CD4-positive, alpha-beta T cell (primary cell): ENCODE data around the gene NRROS. TPM values are rescaled to one million over a fixed set of nuclear protein-coding genes. Genes with fewer than 3 reads are reported as not detected.
"Not testable (repeated sequence)": the region's sequence is repeated elsewhere in the genome, so short reads cannot be mapped to it uniquely, and the experiment has no call there.

Source experiments
- ATAC-seq: fragments of 200-7000 bp; cut with Tn5 transposase; one replicate; pipeline ENCODE4 v1.10.0; 2022; ENCODE audit warnings: mild to moderate bottlenecking; ENCODE audit not compliant: poor library complexity
- CTCF ChIA-PET: fragments of 350-600 bp; sonication (Branson Sonifier 250); formaldehyde crosslinking; loops from one replicate; lab custom pipeline; 2021; ENCODE audit warnings: antibody characterized with exemption, inconsistent platforms; lab: Charles Lee
- POLR2A ChIA-PET: fragments of 350-600 bp; sonication (Branson Sonifier 250); formaldehyde crosslinking; loops from one replicate; lab custom pipeline; 2021; ENCODE audit warnings: antibody characterized with exemption, inconsistent platforms; lab: Charles Lee
- DNase-seq, 14 experiments: peaks; one replicate each; pipeline ENCODE4 v3.0.0-alpha.2; 2013 to 2020; ENCODE audit warnings: mixed read lengths in 2 of 14
- H3K27ac ChIP-seq, 2 donors: one replicate each; pipeline versions ENCODE4 v1.5.1 to v1.7.0; 2013; ENCODE audit warnings: low read length in 2 of 2, low read depth in 1 of 2, mild to moderate bottlenecking in 1 of 2
- H3K27me3 ChIP-seq, 2 experiments: 1 replicate in 1 of 2; 2 replicates in 1 of 2; pipeline versions ENCODE4 v1.6.1 to v1.7.0; 2013; ENCODE audit warnings: low read length in 2 of 2, control low read depth in 1 of 2, mild to moderate bottlenecking in 1 of 2, moderate library complexity in 1 of 2; ENCODE audit not compliant: insufficient read depth in 2 of 2, control insufficient read depth in 1 of 2
- H3K36me3 ChIP-seq: one replicate; pipeline ENCODE4 v1.6.1; 2013; ENCODE audit warnings: low read length, control low read depth; ENCODE audit not compliant: insufficient read depth
- H3K4me1 ChIP-seq: one replicate; pipeline ENCODE4 v1.6.1; 2013; ENCODE audit warnings: low read length, control low read depth; ENCODE audit not compliant: insufficient read depth
- H3K4me3 ChIP-seq: one replicate; pipeline ENCODE4 v1.5.1; 2013; ENCODE audit warnings: mild to moderate bottlenecking, low read length, moderate library complexity
- H3K9me3 ChIP-seq, 2 experiments: 1 replicate in 1 of 2; 2 replicates in 1 of 2; pipeline versions ENCODE4 v1.6.1 to v1.7.0; 2013; ENCODE audit warnings: low read length in 2 of 2, mild to moderate bottlenecking in 2 of 2, control low read depth in 1 of 2, moderate library complexity in 1 of 2; ENCODE audit not compliant: control insufficient read depth in 1 of 2, insufficient read depth in 1 of 2
- H3K27ac Mint-ChIP-seq: one replicate; pipeline ENCODE4 v1.8.0; 2020; ENCODE audit warnings: mixed read lengths
- H3K27me3 Mint-ChIP-seq: one replicate; pipeline ENCODE4 v1.8.0; 2021; ENCODE audit warnings: mixed read lengths
- H3K36me3 Mint-ChIP-seq: one replicate; pipeline ENCODE4 v1.8.0; 2021; ENCODE audit warnings: low read depth, mixed read lengths
- H3K4me1 Mint-ChIP-seq: one replicate; pipeline ENCODE4 v1.8.0; 2021; ENCODE audit warnings: low read depth, mixed read lengths
- H3K4me3 Mint-ChIP-seq: one replicate; pipeline ENCODE4 v1.8.0; 2020; ENCODE audit warnings: mild to moderate bottlenecking, mixed read lengths
- H3K9me3 Mint-ChIP-seq: one replicate; pipeline ENCODE4 v1.8.0; 2020; ENCODE audit warnings: mixed read lengths
- CTCF ChIP-seq: fragments of 200-600 bp; IDR thresholded peaks from one replicate; pipeline ENCODE4 v1.8.0; 2022; ENCODE audit warnings: antibody characterized with exemption, mild to moderate bottlenecking
- intact Hi-C, 2 experiments: fragments of 100-400 bp; cut with DNase I in 1 of 2; cut with micrococcal nuclease in 1 of 2; formaldehyde crosslinking; loops; one replicate each; pipeline versions ENCODE4 v1.15.1 to v1.9.0; 2023 to 2025; cut with DNase I, micrococcal nuclease
- total RNA-seq, 174 experiments: library from RNA in 2 of 174; stranded (reverse) in 2 of 174; gene quantifications; one replicate each; pipeline ENCODE4 v1.2.3 and lab custom pipeline; 2021 to 2026

Gene NRROS
- total RNA-seq, 2 experiments from 2014 or later: 7.4 to 8.4 TPM

- Mint-ChIP-seq H3K4me1 (peaks cover 46% of the 10 kb centered on the region), H3K4me3 (peak overlapping the region; percentile 69), H3K27me3 (no peaks in the 10 kb centered on the region), H3K27ac (peak overlapping the region; percentile 74), H3K36me3 (no peaks in the 10 kb centered on the region), H3K9me3 (no peaks in the 10 kb centered on the region)
- ChIA-PET POLR2A (interaction anchor here (0.7 to 6.8 kb wide), 15 partner anchors 11 to 333 kb away, joined by 3 to 80 read pairs (median 5); partner anchors contain the start of genes CEP19, FBXO45, NCBP2 and NRROS), CTCF (interaction anchor here (0.6 to 3.0 kb wide), 34 partner anchors 8 to 333 kb away, joined by 3 to 67 read pairs (median 4); partner anchors contain the start of genes NCBP2, NRROS and PAK2)
- Histone ChIP-seq H3K4me1 (peaks cover 42% of the 10 kb centered on the region), H3K27me3 (no peaks in the 10 kb centered on the region), H3K4me3 (peak overlapping the region; percentile 3), H3K27ac (peak overlapping the region in 1 of 2 donors; percentile 50), H3K36me3 (no peaks in the 10 kb centered on the region), H3K9me3 (no peaks in the 10 kb centered on the region)
- intact Hi-C loops: loop anchor here (1.0 to 10.0 kb wide), 6 partner anchors 23 to 361 kb away; partner anchors contain the start of gene NCBP2 (in 1 of the 2)
- TF ChIP-seq CTCF: peak; percentile 99
- DNase-seq (peak; percentile 89 to 98 (median 94)), ATAC-seq (peak; percentile 74)
Measured at GRCh38 chr3:196609343-196609775, 30.1 kb upstream of the NRROS start.

- intact Hi-C loops: loop anchor here (1.0 to 10.0 kb wide), 6 partner anchors 22 to 361 kb away; partner anchors contain the start of gene NCBP2 (in 1 of the 2)
- Mint-ChIP-seq H3K4me3 (peak overlapping the region; percentile 69), H3K27me3 (no peaks in the 10 kb centered on the region), H3K9me3 (no peaks in the 10 kb centered on the region), H3K27ac (peak overlapping the region; percentile 74), H3K36me3 (no peaks in the 10 kb centered on the region), H3K4me1 (peaks cover 40% of the 10 kb centered on the region)
- no peaks in the 10 kb centered on the region for H3K9me3 ChIP-seq
- H3K36me3 ChIP-seq: no peaks in the 10 kb centered on the region
- peaks cover 37% of the 10 kb centered on the region for H3K4me1 ChIP-seq
- POLR2A ChIA-PET: interaction anchor here (0.6 to 6.8 kb wide), 17 partner anchors 11 to 332 kb away, joined by 3 to 80 read pairs (median 5); partner anchors contain the start of genes CEP19, FBXO45, NCBP2 and NRROS
- TF ChIP-seq CTCF: no peak
- CTCF ChIA-PET: interaction anchor here (0.6 to 3.0 kb wide), 34 partner anchors 8 to 332 kb away, joined by 3 to 67 read pairs (median 4); partner anchors contain the start of genes NCBP2, NRROS and PAK2
- H3K27me3 ChIP-seq: no peaks in the 10 kb centered on the region
- H3K4me3 ChIP-seq: peak overlapping the region; percentile 3
- peak; percentile 16 for ATAC-seq
- H3K27ac ChIP-seq: peak overlapping the region in 1 of 2 donors; percentile 50
- DNase-seq: peak in 3 of 14 experiments; percentile 22 to 53 (median 36)
Measured at GRCh38 chr3:196609805-196610515, 29.5 kb upstream of the NRROS start.

GRCh38 chr3:196611761-196612483 lies 27.6 kb upstream of the NRROS start:
- intact Hi-C loops: no loop called here
- no peak overlapping the region for H3K4me3 ChIP-seq
- CTCF ChIA-PET: interaction anchor here (1.3 to 2.1 kb wide), 4 partner anchors 17 to 73 kb away, joined by 3 to 10 read pairs (median 4); no protein-coding TSS in a partner anchor

GRCh38 chr3:196615234-196615633 lies 24.3 kb upstream of the NRROS start:
- ChIA-PET CTCF (interaction anchor here (1.0 to 1.2 kb wide), 2 partner anchors 17 to 81 kb away, joined by 3 read pairs; no protein-coding TSS in a partner anchor), POLR2A (interaction anchor here (6.8 kb wide), 1 partner anchor 17 kb away, joined by 80 read pairs; no protein-coding TSS in a partner anchor)
- H3K9me3 Mint-ChIP-seq, H3K4me3 ChIP-seq, H3K27me3 Mint-ChIP-seq, H3K27me3 ChIP-seq, ATAC-seq, H3K36me3 ChIP-seq, DNase-seq, H3K9me3 ChIP-seq, intact Hi-C loops, H3K27ac ChIP-seq, H3K4me3 Mint-ChIP-seq, H3K36me3 Mint-ChIP-seq, H3K27ac Mint-ChIP-seq: not testable (repeated sequence)
- H3K4me1 Mint-ChIP-seq: peaks cover 22% of the 10 kb centered on the region
- H3K4me1 ChIP-seq: peaks cover 26% of the 10 kb centered on the region

More at GRCh38 chr3:196611761-196612483, 27.6 kb upstream of the NRROS start:
- Mint-ChIP-seq H3K9me3 (no peaks in the 10 kb centered on the region), H3K4me1 (peaks cover 39% of the 10 kb centered on the region), H3K36me3 (no peaks in the 10 kb centered on the region), H3K27me3 (no peaks in the 10 kb centered on the region), H3K27ac (peak overlapping the region; percentile 68), H3K4me3 (peak overlapping the region; percentile 59)
- Histone ChIP-seq H3K27ac (peak overlapping the region in 1 of 2 donors; percentile 26), H3K9me3 (no peaks in the 10 kb centered on the region), H3K27me3 (no peaks in the 10 kb centered on the region), H3K36me3 (no peaks in the 10 kb centered on the region), H3K4me1 (peaks cover 37% of the 10 kb centered on the region)
- POLR2A ChIA-PET: interaction anchor here (0.9 to 6.8 kb wide), 8 partner anchors 18 to 82 kb away, joined by 3 to 80 read pairs (median 5); partner anchors contain the start of gene NRROS
- DNase-seq (peak in 2 of 14 experiments; percentile 43 to 44), ATAC-seq (peak; percentile 8)
- TF ChIP-seq CTCF: no peak
